ENCODE results near the gene PPP1CC. TPM values are rescaled to one million over a fixed set of nuclear protein-coding genes. Genes with fewer than 3 reads are reported as not detected.

The PPP1CC gene
- total RNA-seq, 3 donors from 2014 or later (not counting 1 experiment from before 2014, with no cell fraction given): 114 to 121 (median 117) TPM

DNA sequence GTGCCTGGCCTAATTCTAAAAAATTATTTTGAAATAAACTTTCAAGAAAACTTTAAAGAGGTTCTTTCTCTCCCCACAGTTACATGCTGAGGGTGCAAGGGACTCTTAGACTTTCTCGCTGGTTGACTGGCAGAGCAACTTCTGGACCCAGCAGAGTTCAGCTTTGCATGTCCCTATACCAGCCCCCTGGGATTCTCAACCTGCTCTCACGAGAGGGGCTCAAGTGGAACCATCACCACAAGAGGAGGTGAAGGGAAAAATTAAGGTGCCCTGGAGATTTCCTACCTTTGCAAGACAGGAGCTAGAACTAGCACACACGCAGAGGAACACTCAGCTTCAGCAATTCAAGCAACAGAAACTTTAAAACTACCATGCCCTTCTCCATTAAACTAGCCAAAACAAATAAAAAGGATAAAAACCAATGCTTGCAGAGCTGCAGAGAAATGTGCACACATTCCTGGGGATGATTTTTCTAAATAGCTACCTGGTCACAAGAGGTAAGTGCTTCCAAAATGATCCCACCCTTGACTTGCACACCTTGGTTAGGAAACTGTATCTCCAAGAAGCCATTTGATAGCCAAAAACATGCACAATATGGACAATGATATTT, 56.3 kb downstream of the PPP1CC start:
- H3K4me3 ChIP-seq (ENCODE audit: low read length): peak overlapping the region; percentile 77
- intact Hi-C loops (cut with micrococcal nuclease): no loop called here
- no peak for ATAC-seq

GRCh38 chr12:110684312-110684836, 58.3 kb downstream of the PPP1CC start:
- no peaks in the 10 kb centered on the region for H3K27me3 Mint-ChIP-seq (ENCODE audit: low read depth in 2 of 2)
- H3K27ac ChIP-seq (ENCODE audit: low read length): no peak overlapping the region

More for the DNA sequence above, 56.3 kb downstream of the PPP1CC start:
- Histone ChIP-seq H3K27me3 (ENCODE audit: control insufficient read depth, insufficient read depth, low read length) (no peaks in the 10 kb centered on the region), H3K4me1 (ENCODE audit: control insufficient read depth, insufficient read depth, low read length) (peaks cover 59% of the 10 kb centered on the region), H3K9me3 (ENCODE audit: control insufficient read depth, insufficient read depth, low read length) (no peaks in the 10 kb centered on the region), H3K36me3 (ENCODE audit: control insufficient read depth, insufficient read depth, low read length) (peaks cover 3% of the 10 kb centered on the region), H3K27ac (ENCODE audit: low read length) (no peak overlapping the region)
- TF ChIP-seq, protein P1, sequence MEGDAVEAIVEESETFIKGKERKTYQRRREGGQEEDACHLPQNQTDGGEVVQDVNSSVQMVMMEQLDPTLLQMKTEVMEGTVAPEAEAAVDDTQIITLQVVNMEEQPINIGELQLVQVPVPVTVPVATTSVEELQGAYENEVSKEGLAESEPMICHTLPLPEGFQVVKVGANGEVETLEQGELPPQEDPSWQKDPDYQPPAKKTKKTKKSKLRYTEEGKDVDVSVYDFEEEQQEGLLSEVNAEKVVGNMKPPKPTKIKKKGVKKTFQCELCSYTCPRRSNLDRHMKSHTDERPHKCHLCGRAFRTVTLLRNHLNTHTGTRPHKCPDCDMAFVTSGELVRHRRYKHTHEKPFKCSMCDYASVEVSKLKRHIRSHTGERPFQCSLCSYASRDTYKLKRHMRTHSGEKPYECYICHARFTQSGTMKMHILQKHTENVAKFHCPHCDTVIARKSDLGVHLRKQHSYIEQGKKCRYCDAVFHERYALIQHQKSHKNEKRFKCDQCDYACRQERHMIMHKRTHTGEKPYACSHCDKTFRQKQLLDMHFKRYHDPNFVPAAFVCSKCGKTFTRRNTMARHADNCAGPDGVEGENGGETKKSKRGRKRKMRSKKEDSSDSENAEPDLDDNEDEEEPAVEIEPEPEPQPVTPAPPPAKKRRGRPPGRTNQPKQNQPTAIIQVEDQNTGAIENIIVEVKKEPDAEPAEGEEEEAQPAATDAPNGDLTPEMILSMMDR (IDR thresholded peaks at IDR 0.05): no peak
- no peaks in the 10 kb centered on the region for H3K27me3 Mint-ChIP-seq (ENCODE audit: low read depth in 2 of 2)
- H3K36me3 Mint-ChIP-seq: no peaks in the 10 kb centered on the region
- WGBS (ENCODE audit: insufficient coverage): 63% methylated on average over 3 of the region's 3 CpGs
- peak overlapping the region; percentile 76 for H3K4me3 Mint-ChIP-seq
- H3K4me1 Mint-ChIP-seq: peaks cover 46 to 59% of the 10 kb centered on the region in 2 donors
- DNase-seq: no peak
- no peaks in the 10 kb centered on the region for H3K9me3 Mint-ChIP-seq
- H3K27ac Mint-ChIP-seq: peak overlapping the region in 1 of 2 donors; percentile 31

DNA sequence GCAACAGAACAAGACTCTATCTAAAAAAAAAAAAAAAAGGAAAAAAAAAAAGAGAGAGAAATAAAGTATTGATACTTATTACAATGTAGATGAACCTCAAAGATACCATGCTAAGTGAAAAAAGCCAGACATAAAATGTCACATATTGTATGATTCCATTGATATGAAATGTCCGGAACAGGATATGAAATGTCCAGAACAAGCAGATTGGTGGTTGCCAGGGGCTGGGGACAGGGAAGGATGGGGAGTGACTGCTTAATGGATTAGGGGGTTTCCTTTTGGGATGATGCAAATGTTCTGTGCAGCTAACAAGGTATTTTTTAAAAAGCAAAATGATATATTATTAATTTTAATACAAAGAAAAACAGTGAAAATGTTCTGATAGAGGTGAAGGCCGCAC, 58.8 kb downstream of the PPP1CC start:
- Mint-ChIP-seq H3K27me3 (ENCODE audit: low read depth in 2 of 2) (no peaks in the 10 kb centered on the region), H3K4me1 (peaks cover 41 to 53% of the 10 kb centered on the region in 2 donors), H3K36me3 (no peaks in the 10 kb centered on the region), H3K4me3 (no peak overlapping the region), H3K27ac (no peak overlapping the region), H3K9me3 (no peaks in the 10 kb centered on the region)
- Histone ChIP-seq H3K27me3 (ENCODE audit: control insufficient read depth, insufficient read depth, low read length) (no peaks in the 10 kb centered on the region), H3K36me3 (ENCODE audit: control insufficient read depth, insufficient read depth, low read length) (peaks cover 5% of the 10 kb centered on the region), H3K4me3 (ENCODE audit: low read length) (no peak overlapping the region), H3K9me3 (ENCODE audit: control insufficient read depth, insufficient read depth, low read length) (no peaks in the 10 kb centered on the region), H3K27ac (ENCODE audit: low read length) (no peak overlapping the region), H3K4me1 (ENCODE audit: control insufficient read depth, insufficient read depth, low read length) (peaks cover 51% of the 10 kb centered on the region)
- ATAC-seq (no peak), DNase-seq (no peak)
- 100% methylated on average over 1 of the region's 2 CpGs for WGBS (ENCODE audit: insufficient coverage)
- TF ChIP-seq, protein P1 (IDR thresholded peaks at IDR 0.05): no peak
- intact Hi-C loops (cut with micrococcal nuclease): no loop called here

More at GRCh38 chr12:110684312-110684836, 58.3 kb downstream of the PPP1CC start:
- intact Hi-C loops (cut with micrococcal nuclease): no loop called here
- Mint-ChIP-seq H3K27ac (no peak overlapping the region), H3K4me3 (no peak overlapping the region), H3K4me1 (peaks cover 41 to 56% of the 10 kb centered on the region in 2 donors), H3K9me3 (no peaks in the 10 kb centered on the region), H3K36me3 (no peaks in the 10 kb centered on the region)
- Histone ChIP-seq H3K4me3 (ENCODE audit: low read length) (no peak overlapping the region), H3K9me3 (ENCODE audit: control insufficient read depth, insufficient read depth, low read length) (no peaks in the 10 kb centered on the region), H3K27me3 (ENCODE audit: control insufficient read depth, insufficient read depth, low read length) (no peaks in the 10 kb centered on the region), H3K36me3 (ENCODE audit: control insufficient read depth, insufficient read depth, low read length) (peaks cover 5% of the 10 kb centered on the region), H3K4me1 (ENCODE audit: control insufficient read depth, insufficient read depth, low read length) (peaks cover 49% of the 10 kb centered on the region)
- 57% methylated on average over 5 of the region's 7 CpGs for WGBS (ENCODE audit: insufficient coverage)
- ATAC-seq (no peak), DNase-seq (no peak)
- TF ChIP-seq, protein P1 (IDR thresholded peaks at IDR 0.05): no peak

All from natural killer cell (primary cell).